GM21529 (cell line): Measurements from ENCODE around the gene ITGA1.
"Not testable (repeated sequence)": the region's sequence is repeated elsewhere in the genome, so short reads cannot be mapped to it uniquely, and the experiment has no call there.

Experiments
- ATAC-seq: cut with Tn5 transposase; IDR thresholded peaks from one replicate; pipeline ENCODE4 v1.9.1; 2021; ENCODE audit not compliant: unreplicated experiment

ITGA1 gene

DNA sequence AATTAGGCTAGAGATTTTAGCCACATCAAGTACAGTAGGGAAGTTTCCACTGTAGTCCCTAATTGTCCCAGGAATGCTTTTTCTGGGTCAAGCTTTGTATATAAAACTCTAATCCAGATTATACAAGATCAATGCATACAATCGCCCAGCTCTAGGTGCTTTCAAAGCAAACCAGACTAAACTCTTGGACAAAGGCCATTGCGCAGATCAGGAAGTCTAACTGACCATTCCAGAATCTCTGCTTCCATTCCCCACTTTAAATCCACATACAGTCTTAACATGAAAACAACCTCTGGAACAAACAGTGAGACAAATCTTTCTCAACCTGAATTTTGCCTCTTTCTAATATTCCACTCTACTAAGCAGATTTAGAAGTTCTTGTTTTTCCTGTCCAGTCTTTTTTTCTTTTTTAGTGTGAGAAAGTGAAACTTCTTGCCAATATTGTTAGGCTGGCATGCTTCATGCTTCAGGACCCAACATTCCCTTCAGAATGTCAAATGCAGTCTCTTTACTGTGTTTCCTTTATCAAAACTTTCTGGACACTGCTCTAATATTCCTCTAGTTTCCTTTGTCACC, 76.1 kb downstream of the ITGA1 start:
- ATAC-seq, result no peak

DNA sequence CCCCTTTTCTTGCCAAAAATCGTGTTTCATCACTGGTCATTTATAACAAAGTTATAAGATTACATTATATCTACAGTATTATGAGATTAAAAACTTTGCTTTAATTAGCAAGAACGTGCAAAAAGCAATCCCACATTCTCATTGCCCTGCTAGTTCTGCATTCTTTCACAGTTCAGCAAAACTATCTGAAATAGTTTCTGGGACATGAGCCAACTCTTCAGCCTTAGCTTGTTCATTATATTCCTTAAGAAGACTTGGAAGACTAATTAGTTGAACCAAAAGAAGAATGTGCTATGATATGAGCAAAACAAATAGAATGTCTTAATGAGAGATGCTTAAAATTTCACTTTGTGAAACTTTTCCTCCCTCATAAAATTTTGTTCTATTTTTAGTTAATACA, 76.7 kb downstream of the ITGA1 start:
- ATAC-seq, result no peak

DNA sequence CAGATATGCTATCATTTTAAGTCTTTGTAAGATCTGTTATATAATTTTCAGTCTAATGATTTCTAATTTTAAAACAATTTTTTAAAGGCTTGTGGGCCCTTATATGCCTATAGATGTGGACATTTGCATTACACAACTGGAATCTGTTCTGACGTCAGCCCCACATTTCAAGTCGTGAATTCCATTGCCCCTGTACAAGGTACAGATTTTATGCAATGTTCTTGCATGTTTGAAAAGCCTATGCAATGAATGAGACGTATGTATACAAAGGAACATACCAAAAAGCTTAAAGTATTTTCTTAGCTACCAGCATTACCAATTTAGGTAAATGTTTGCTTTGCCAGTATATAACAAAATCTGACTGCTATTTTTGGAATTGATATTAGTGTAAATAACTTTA, 77.2 kb downstream of the ITGA1 start:
- ATAC-seq, result no peak

DNA sequence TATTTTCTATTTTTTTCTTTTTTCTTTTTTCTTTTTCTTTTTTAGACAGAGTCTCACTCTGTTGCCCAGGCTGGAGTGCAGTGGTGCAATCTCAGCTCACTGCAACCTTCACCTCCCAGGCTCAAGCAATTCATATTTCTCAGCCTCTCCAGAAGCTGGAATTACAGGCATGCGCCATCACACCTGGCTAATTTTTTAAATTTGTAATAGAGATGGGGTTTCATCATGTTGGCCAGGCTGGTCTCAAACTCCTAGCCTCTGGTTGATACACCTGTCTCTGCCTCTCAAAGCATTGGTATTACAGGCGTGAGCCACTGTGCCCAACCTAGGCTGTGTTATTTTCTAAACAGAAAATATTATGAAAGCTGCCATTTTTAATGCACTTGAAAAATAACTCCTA, 78.3 kb downstream of the ITGA1 start:
- not testable (repeated sequence) for ATAC-seq

DNA sequence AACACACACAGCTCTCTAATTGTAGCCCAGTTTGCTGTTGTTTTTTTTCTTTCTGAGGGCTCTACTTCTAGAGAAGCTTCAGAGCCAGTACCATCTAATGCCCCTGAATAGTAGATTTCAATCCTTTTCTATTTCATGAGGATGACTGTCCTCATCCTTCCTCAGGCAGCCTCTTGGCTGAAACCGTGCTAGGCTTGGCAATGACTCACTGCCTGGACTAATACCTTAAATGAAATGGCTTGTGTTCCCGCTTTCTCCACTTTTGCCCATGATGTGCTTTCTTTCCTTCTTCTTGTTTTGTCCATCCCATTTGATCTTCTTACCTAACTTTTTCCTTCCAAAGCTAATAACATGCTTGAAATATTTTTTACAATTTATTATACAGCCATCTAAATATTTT, 80.1 kb downstream of the ITGA1 start:
- ATAC-seq, result no peak

DNA sequence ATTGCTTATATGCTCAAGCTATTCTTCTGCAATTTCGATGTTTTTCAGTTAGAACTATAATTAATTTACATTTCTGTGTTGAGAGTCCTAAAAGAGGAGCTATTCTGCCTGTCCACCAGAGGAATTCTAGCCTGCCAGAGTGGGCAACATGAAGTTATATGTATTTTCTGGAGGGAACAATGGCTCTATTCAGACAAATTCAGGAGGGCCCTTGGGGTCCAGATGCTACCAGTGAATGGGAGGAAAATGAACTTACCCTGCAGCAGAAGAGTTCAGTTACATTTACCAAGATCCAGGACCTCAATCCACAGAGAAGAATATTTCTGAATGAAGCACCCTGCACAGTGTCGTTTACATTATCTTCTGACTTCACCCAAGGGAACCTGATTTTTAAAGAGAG, 80.7 kb downstream of the ITGA1 start:
- ATAC-seq, result no peak

DNA sequence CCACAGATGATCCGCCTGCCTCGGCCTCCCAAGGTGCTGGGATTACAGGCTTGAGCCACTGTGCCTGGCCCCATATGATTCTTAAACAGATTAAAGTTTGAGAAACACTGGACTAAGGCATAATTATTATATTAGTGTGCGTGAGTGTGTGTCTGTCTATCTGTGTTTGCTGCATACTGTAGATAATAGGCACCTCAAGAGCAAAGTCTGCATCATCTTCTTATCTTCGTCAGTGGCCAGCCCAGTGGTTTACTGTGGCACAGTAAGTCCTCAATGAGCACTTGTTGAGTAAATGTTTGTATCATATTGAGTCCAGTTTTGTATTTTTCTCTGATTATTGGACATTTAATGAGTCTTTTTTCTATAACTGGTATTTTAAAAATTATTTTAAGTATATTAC, 81.7 kb downstream of the ITGA1 start:
- ATAC-seq, result no peak

DNA sequence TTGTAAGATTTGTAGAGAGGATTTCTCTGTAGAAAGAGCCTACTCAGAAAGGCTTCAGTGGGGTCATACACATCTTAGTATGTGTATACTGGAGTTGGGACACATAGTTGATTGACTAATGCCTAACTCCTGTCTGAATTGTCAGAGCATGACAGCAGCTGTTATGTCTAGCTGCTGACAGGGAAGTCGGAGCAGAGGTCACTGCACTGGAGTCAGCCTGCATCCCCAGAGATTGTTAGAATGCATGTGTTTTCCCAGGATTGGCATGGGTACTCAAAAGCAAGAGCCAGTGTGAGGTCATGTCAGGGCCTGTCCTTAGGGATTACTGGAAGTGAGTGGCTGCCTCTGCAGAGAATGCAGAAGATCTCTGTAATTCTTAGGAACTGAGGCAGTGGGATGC, 82.7 kb downstream of the ITGA1 start:
- ATAC-seq, result no peak

DNA sequence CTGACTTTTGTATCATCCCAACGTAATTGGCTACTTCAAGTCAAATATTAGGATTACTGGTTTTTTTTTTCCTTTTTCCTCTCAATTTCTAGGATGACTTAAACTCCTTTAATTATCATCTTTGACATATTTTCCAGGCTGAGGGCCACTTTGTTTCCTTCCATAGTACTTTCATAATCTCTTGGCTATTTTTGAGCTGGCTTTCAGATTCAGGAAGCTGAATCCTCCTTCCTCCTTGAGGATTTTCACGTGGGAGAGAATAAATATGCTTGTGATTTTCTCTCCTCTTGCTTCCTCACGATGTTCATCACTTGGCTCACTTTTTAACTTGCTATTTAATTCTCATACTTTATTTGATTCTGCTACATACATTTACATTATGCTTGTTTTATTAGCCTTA, 88.1 kb downstream of the ITGA1 start:
- ATAC-seq, result no peak

DNA sequence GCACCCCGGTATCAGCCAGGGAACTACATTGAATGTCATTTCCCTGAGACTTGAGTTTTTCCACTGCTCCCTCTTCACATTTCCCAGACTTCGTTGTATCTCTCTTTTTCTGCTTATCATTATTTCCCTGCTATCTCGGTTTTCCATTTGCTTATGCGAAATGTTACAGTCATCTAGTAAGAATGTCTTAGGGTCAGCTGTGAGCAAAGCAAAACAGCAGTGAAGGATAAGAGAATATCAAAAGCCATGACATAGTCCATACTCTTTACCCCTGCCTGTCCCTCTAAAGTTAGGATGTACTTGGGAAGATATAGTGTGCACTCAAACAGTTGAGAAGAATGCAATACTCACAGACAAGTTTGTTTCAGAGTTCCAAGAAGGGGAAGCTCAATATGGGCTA, 88.7 kb downstream of the ITGA1 start:
- ATAC-seq, result no peak

DNA sequence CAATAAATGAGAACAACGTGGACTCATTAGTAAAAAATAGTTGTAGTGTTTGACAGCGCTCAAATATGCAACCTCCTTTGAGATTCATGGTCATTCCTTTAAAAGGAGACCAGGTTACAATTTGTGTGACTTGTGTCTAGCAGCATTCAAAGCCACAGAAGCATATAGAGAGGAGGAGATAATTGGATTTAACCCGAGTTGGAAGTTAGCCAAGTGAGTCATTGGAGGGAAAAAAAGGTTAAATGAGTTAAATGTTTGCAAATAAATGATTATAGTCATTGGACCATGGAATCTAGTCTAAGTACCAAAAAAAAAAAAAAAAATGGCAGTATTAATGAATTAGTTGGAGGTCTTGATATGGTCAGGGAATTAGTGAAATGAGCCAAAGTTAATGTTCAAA, 90.9 kb downstream of the ITGA1 start:
- no peak for ATAC-seq

DNA sequence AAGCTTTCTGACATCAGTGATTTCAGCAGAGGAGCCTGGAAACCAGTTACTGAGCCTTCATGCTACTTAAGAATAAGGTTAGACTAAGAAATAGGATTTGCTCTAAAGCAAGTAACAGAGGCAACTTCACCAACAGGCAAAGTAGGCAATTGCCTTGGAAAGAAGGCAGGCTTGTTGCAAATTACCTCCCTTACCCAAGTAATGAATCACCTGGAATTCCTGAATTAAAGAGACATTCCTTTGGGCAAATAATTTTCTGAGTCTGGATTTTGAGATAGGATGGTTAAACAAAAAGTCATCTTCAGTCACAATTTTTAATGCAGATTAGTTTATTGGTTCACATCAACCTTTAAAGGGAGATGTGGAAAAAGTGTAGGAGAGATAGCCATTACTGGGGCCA, 92.8 kb downstream of the ITGA1 start:
- ATAC-seq, result no peak

DNA sequence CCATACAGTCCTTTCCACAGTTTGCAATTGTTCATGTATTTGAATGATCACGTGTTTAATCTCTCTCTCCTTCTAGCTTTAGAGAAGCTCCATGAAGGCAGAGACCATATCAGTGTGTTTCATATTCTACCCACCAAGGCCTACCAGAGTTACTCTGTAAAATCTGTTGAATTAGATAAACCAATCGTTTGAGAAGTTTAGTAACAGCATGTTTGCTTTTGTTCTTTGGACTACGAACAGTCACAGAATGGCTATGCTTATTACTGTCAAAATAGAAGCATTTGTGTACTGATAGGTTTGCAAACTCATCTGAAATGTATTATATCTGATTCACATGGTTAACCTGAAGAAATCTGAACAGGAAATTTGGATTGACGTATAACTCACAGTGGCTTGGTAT, 93.8 kb downstream of the ITGA1 start:
- ATAC-seq, result no peak

DNA sequence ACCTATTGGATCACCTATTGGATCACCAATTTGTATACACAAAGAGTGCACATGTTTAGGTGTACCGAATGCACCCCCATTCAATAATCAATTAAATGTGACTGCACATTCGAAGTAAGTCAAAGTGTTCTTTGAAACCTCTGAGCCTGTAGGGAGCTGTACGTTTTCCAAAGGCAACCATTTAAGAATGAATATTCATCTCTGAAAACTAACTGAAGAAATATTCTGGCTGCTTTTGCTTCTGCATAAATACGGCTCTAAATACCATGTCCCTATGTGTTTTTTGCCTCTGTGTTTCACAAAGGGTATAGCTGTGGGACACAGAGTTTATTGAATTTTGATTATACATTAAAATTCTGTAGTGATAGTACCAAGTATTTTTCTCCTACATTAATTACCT, 95.4 kb downstream of the ITGA1 start:
- ATAC-seq, result no peak

DNA sequence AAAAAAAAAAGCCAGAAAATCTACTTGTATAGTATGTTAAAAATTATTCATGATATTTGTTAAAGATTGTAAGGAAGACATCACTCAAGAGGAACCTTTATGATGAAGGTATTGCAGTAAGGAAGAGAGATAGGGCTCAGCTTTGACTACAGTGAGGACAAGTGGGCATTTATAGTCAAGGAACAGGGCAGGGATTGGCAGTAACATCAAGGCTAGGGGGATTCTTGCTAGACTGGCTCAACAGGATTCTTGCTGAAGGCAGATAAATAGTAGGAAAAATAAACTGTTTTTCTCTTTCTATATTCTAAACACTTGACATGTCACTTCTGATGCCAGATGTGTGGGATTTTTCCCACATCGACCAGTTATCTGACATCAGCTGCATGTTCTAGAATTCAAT, 96.7 kb downstream of the ITGA1 start:
- no peak for ATAC-seq

DNA sequence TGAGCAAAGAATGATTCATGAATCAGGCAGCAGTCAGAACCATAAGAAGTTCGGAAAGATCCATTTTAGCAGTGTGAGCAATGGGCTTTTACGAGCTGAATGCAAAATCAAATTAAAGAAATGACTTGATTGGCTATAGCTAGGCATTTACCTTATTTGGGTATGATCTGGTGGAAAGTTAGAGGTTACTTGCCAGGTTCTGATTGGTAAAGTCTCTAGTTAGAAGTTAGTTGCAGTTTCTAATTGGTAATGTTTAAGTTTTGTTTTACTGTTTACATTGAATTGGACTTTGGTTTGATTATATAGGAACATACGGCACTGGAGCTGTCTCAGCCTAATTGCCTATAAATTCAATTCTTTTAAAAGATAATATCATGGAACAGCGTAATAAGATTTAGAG, 97.9 kb downstream of the ITGA1 start:
- no peak for ATAC-seq

DNA sequence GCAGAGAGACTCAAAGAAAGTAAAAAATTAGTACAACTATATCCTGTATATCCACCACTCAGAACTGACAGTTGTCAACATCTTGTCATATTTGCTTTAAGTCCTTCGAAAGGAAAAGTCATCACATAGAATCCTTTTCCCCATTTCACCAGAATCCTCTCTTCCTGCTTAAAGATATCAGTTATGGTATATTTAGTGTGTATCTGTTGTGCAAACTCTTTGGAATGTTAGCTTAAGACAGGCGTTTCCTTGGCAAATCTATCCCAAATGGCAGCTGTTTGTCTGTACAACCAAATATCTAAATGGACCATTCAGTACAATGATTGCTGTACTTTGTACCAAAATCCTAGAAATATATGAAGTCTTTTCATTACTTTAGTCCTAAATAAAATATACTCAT, 98.5 kb downstream of the ITGA1 start:
- no peak for ATAC-seq

DNA sequence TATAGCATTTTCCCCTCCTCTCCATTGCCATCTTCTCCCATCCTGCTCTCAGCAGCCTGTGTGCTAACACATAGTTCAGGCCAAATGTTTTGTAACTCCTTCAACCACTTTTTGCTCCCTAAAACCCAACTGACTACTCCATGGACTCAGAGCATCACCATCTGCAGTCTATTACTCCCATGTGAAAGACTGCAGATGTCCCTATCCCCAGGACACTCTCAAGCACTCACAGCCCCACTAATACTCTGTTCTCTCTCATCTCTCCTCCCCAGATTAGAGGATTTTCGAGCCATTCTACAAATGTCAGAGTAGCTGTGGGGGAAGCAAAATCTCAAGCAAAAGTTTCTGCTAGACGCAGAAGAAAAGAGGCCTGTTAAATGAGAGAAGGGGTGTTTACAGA, 99.3 kb downstream of the ITGA1 start:
- no peak for ATAC-seq

DNA sequence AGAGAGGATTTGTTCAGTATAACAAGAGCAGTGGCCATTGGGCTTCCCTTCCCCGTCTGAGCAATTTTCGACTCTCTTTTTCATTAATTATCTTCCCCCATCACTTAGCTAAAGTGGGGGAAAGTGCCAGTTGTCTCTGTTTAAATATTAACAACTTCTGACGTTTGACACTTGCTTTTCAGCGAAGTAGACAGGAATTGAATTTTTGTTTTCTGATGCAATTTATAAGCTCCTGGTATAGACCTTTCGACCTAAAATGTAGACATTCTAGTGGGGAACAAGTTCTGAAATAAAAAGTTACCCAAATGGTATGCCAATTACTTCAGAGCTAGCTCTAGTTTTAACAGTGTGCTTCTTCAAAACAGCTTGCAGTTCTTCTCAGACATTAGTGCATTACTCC, 100.6 kb downstream of the ITGA1 start:
- ATAC-seq, result no peak

DNA sequence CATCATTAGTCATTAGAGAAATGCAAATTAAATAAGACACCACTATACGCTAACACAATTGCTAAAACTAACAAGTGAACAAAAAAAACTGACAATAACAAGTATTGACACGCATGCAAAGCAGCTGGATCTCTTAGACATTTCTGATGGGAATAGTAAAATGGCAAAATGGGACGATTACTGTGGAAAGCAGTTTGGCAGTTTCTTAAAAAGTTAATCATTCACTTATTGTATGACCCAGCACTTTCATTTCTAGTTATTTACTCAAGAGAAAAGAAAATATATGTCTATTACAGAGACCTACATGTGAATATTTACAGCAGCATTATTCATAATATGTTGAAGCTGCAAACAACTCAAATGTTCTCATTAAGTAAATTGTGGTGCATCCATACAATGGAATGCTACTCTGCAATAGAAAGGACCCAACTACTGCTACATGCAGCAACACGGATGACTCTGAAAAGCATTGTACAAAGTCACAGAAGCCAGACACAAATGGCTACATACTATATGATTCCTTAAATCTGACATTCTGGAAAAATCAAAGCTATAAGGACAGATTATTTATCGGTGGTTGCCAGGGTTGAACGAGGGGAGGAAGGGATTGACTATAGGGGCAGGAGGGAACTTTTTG, 104.6 kb downstream of the ITGA1 start:
- ATAC-seq, result no peak

DNA sequence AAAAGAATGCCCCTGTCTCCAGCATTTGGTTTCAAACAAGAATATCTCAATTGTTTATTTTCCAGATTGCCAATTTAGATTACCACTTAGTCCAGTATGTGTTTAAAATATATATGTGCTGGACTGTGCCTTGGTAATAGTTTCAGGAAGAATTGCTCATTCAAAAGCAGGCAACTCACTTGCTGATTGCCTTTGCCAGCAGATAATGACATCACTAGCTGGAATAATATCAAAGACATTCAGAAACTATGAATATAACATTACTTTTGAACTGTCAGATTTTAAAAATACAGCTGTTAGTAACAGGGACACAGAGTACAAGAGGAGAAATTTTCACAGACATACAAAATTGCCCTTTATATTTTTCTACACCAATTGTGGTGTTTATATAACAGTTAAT, 105.4 kb downstream of the ITGA1 start:
- no peak for ATAC-seq

DNA sequence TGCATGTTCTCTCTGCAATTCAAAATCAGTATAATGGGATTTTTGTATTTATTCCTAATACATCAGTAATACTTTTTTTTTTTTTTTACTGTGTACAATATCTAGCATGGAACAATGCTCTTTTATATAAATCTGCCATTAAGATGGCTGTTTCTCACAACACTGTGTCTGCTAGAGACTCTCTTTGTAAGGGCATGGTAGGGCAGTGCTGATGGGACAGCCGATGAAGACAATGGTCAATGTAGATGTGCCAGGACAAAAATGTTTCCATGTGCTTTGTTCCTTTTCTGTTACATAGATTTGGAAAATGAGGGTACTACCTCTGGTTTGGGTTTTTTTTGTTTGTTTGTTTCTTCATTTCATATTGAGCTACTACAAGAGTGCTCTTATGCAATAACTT, 106.1 kb downstream of the ITGA1 start:
- no peak for ATAC-seq

DNA sequence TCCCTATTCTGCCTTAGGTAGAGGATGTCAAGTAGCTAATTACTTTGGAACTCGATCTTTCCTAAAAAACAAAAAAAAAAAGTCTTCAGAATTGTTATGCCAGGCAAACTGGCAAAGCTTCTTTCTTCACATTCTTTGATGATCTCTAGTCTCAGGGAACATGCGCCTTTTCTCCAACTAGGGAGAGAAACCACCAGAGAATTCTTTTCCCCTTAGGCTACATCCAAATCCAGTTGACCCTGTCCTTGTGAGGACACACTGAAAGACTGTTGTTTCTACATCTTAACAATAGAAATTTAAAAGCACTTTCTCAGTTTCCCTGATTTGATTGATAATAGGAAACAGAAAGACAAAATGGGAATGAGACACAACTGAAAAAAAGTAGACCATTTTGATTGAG, 106.7 kb downstream of the ITGA1 start:
- no peak for ATAC-seq
